Endothelial cell of umbilical vein (primary cell): ENCODE measurements around the gene USP7. TPM values are rescaled to one million over a fixed set of nuclear protein-coding genes. Genes with fewer than 3 reads are reported as not detected.

ENCODE experiments used
- BruUV-seq: library from RNA; stranded (reverse); fragments of 400-500 nt; replicated peaks from 2 replicates; lab custom pipeline; 2021; lab: Mats Ljungman, UMichigan
- CTCF ChIA-PET: fragments of 300-600, 350-600 bp; sonication (Branson Sonifier 250); formaldehyde crosslinking; loops from one replicate; lab custom pipeline; 2021; ENCODE audit warnings: antibody characterized with exemption, inconsistent platforms; lab: Charles Lee
- POLR2A ChIA-PET: fragments of 300-600, 350-600 bp; sonication (Branson Sonifier 250); formaldehyde crosslinking; loops from one replicate; lab custom pipeline; 2021; ENCODE audit warnings: antibody characterized with exemption, inconsistent platforms; lab: Charles Lee
- DNase-seq: peaks from one replicate; pipeline ENCODE4 v3.0.0-alpha.2; 2011; ENCODE audit warnings: low read depth, low spot score
- FAIRE-seq: peaks from 2 replicates; lab custom pipeline; 2011; peaks lifted over from hg19 to GRCh38; lab: Jason Lieb, UNC
- H2AFZ ChIP-seq: 2 replicates; pipeline ENCODE4 v1.6.0; 2012; ENCODE audit warnings: low read depth, low read length, control low read depth, inconsistent platforms
- H3K27ac ChIP-seq: 2 replicates; pipeline ENCODE4 v1.5.1; 2011; ENCODE audit warnings: low read depth, mild to moderate bottlenecking, control low read depth, low read length, moderate library complexity; ENCODE audit not compliant: insufficient read depth
- H3K27me3 ChIP-seq, 2 experiments: 2 replicates each; pipeline versions ENCODE4 v1.6.0 to v1.6.1; 2011; ENCODE audit warnings: low read length in 2 of 2, mixed read lengths in 1 of 2; ENCODE audit not compliant: control insufficient read depth in 2 of 2, insufficient read depth in 2 of 2
- H3K36me3 ChIP-seq, 2 experiments: 2 replicates in 1 of 2; 3 replicates in 1 of 2; pipeline ENCODE4 v1.5.1; 2011; ENCODE audit warnings: low read length in 2 of 2, mild to moderate bottlenecking in 1 of 2, moderate library complexity in 1 of 2; ENCODE audit not compliant: control insufficient read depth in 2 of 2, insufficient read depth in 2 of 2; ENCODE audit errors: extremely low read depth in 1 of 2
- H3K4me1 ChIP-seq: 3 replicates; pipeline ENCODE4 v1.5.1; 2011; ENCODE audit warnings: mild to moderate bottlenecking, low read length; ENCODE audit not compliant: control insufficient read depth, insufficient read depth; ENCODE audit errors: extremely low read depth
- H3K4me2 ChIP-seq: 2 replicates; pipeline ENCODE4 v1.6.1; 2011; ENCODE audit warnings: low read length, control low read depth, mixed read lengths; ENCODE audit not compliant: insufficient read depth
- H3K4me3 ChIP-seq, 3 experiments: fragments of 200-600 bp in 1 of 3; sonication (generic), shearing (Covaris generic) in 1 of 3; replicated peaks in 1 of 3; 2 replicates each; pipeline ENCODE4 v1.5.1; 2011 to 2016; ENCODE audit warnings: control low read depth in 3 of 3, low read length in 3 of 3, mild to moderate bottlenecking in 2 of 3, inconsistent platforms in 1 of 3, low read depth in 1 of 3, moderate library complexity in 1 of 3; ENCODE audit not compliant: insufficient read depth in 1 of 3
- H3K79me2 ChIP-seq: 2 replicates; pipeline ENCODE4 v1.6.0; 2012; ENCODE audit warnings: low read length, inconsistent platforms; ENCODE audit not compliant: control insufficient read depth, insufficient read depth
- H3K9ac ChIP-seq: replicated peaks from 2 replicates; pipeline ENCODE3; 2011; ENCODE audit warnings: low read length, control low read depth; ENCODE audit not compliant: insufficient read depth; ENCODE audit errors: extremely low read depth
- H3K9me1 ChIP-seq: replicated peaks from 3 replicates; pipeline ENCODE4 v1.6.0; 2011; ENCODE audit warnings: mild to moderate bottlenecking, low read length; ENCODE audit not compliant: control insufficient read depth, insufficient read depth; ENCODE audit errors: extremely low read depth
- H3K9me3 ChIP-seq: replicated peaks from 2 replicates; pipeline ENCODE4 v1.5.1; 2012; ENCODE audit warnings: low read length, inconsistent platforms; ENCODE audit not compliant: control insufficient read depth, insufficient read depth
- H4K20me1 ChIP-seq: replicated peaks from 2 replicates; pipeline ENCODE3; 2011; ENCODE audit warnings: mild to moderate bottlenecking, low read length; ENCODE audit not compliant: control insufficient read depth, insufficient read depth; ENCODE audit errors: extremely low read depth
- EZH2 ChIP-seq: IDR thresholded peaks from 2 replicates; pipeline ENCODE4 v1.6.1; 2012; ENCODE audit warnings: borderline replicate concordance, low read depth, mild to moderate bottlenecking, moderate library complexity, low read length, inconsistent platforms; ENCODE audit not compliant: severe bottlenecking
- FOS ChIP-seq: IDR thresholded peaks from 2 replicates; pipeline ENCODE4 v1.6.1; 2011; ENCODE audit warnings: mild to moderate bottlenecking, low read length, moderate library complexity, borderline replicate concordance; ENCODE audit not compliant: insufficient read depth
- GATA2 ChIP-seq: IDR thresholded peaks from 2 replicates; pipeline ENCODE4 v1.7.0; 2011; ENCODE audit warnings: low read depth, mild to moderate bottlenecking, moderate library complexity, mixed read lengths, low read length; ENCODE audit not compliant: insufficient read length, insufficient read depth
- JUN ChIP-seq: IDR thresholded peaks from 2 replicates; pipeline ENCODE4 v1.6.1; 2011; ENCODE audit warnings: borderline replicate concordance, low read depth; ENCODE audit not compliant: insufficient read length, insufficient read depth
- MYC ChIP-seq: IDR thresholded peaks from one replicate; pipeline ENCODE4 v1.6.1; 2011; ENCODE audit warnings: mild to moderate bottlenecking, low read depth, low read length
- POLR2A ChIP-seq: IDR thresholded peaks from 2 replicates; pipeline ENCODE4 v1.6.1; 2012; ENCODE audit warnings: low read depth, mild to moderate bottlenecking, control low read depth, low read length
- POLR2AphosphoS5 ChIP-seq: IDR thresholded peaks from 2 replicates; pipeline ENCODE4 v1.6.1; 2012; ENCODE audit warnings: low read depth, mild to moderate bottlenecking, control low read depth, low read length, moderate library complexity; ENCODE audit not compliant: insufficient read depth
- dilution Hi-C: fragments of 300-500 bp; cut with MboI; formaldehyde crosslinking; loops from one replicate; pipeline ENCODE4 v1.15.0; 2019; ENCODE audit warnings: low sequenced_read_pairs; ENCODE audit not compliant: extremely low pct_ligation_motif_present
- intact Hi-C: fragments of 100-400 bp; cut with micrococcal nuclease; formaldehyde crosslinking; loops from one replicate; pipeline ENCODE4 v1.10.0; 2022
- polyA plus RNA-seq, 4 experiments: library from polyadenylated mRNA; depleted of rRNA in 3 of 4; stranded (reverse) in 3 of 4; unstranded in 1 of 4; fragments of >200 nt; gene quantifications; 2 replicates each; pipeline versions ENCODE4 v1.2.1 to v1.2.3, GENCODE V29; 2011 to 2012; ENCODE audit warnings: missing spikeins in 1 of 4
- total RNA-seq: library from RNA; stranded (reverse); gene quantifications from 2 replicates; pipeline ENCODE4 v1.2.3, GENCODE V29; 2021
- TF ChIP-seq, protein P1 (sequence below): IDR thresholded peaks from 2 replicates; pipeline ENCODE4 v1.6.1; 2011; ENCODE audit not compliant: insufficient read depth, insufficient read length
- TF ChIP-seq, protein P2 (sequence below), 2 donors: IDR thresholded peaks; 1 replicate in 1 of 2; 2 replicates in 1 of 2; pipeline ENCODE4 v1.5.1; 2011; ENCODE audit warnings: low read length in 2 of 2, mild to moderate bottlenecking in 2 of 2, moderate library complexity in 2 of 2, control low read depth in 1 of 2, inconsistent platforms in 1 of 2, low read depth in 1 of 2; ENCODE audit not compliant: insufficient read depth in 1 of 2; ENCODE audit errors: extremely low read depth in 1 of 2

Gene USP7
- total and polyA plus RNA-seq, 2 donors (not counting 3 experiments of a cell fraction or from before 2014, with no cell fraction given): 17.7 to 130 TPM

DNA sequence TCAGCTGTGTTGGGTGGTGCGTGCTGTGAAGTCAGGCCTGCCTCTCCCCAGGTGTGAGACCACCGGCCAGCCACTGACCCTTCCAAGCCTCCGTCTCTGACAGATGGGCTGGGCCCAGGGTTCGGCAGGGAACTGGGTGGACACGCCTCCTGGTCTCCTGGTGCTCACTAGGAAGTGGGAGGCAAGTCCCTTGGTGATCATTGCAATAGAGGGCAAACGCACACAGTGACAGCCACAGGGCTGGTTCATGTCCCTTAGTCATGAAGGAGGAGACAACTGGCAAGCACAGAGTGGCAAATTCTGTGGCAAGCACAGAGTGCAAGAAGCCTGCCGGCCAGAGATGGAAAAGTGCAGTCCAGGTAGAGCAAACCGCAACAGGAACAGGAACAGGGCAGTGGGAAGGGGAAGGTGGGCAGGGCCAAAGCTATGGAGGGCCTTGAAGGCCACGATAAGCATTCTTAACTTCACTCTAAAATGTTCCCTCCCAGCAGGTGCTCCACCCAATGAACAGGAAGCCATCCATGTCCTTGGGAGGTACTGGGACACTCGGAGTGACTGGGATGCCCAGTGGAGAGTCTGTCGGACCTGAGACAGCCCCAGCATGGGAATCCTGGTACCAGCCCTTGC is 21.9 kb downstream of the USP7 start:
- CTCF ChIA-PET: no interaction called here

More for the DNA sequence above, 21.9 kb downstream of the USP7 start:
- H3K27me3 ChIP-seq: no peaks in the 10 kb centered on the region
- no peak overlapping the region for H2AFZ ChIP-seq
- no peaks in the 10 kb centered on the region for H3K4me1 ChIP-seq
- no peak overlapping the region for H3K4me2 ChIP-seq
- H3K4me3 ChIP-seq: no peak overlapping the region
- no peaks in the 10 kb centered on the region for H3K36me3 ChIP-seq
- peaks cover 17% of the 10 kb centered on the region for H4K20me1 ChIP-seq
- H3K9me1 ChIP-seq: no peaks in the 10 kb centered on the region
- POLR2A ChIA-PET: no interaction called here
- no TSS peak for BruUV-seq
- peaks cover 99% of the 10 kb centered on the region for H3K79me2 ChIP-seq
- intact Hi-C loops: no loop called here
- TF ChIP-seq MYC: no peak
- TF ChIP-seq, protein P1, sequence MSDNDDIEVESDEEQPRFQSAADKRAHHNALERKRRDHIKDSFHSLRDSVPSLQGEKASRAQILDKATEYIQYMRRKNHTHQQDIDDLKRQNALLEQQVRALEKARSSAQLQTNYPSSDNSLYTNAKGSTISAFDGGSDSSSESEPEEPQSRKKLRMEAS: no peak
- TF ChIP-seq POLR2AphosphoS5: no peak
- no peak for TF ChIP-seq FOS
- TF ChIP-seq JUN: no peak
- no peak for TF ChIP-seq EZH2
- TF ChIP-seq, protein P2, sequence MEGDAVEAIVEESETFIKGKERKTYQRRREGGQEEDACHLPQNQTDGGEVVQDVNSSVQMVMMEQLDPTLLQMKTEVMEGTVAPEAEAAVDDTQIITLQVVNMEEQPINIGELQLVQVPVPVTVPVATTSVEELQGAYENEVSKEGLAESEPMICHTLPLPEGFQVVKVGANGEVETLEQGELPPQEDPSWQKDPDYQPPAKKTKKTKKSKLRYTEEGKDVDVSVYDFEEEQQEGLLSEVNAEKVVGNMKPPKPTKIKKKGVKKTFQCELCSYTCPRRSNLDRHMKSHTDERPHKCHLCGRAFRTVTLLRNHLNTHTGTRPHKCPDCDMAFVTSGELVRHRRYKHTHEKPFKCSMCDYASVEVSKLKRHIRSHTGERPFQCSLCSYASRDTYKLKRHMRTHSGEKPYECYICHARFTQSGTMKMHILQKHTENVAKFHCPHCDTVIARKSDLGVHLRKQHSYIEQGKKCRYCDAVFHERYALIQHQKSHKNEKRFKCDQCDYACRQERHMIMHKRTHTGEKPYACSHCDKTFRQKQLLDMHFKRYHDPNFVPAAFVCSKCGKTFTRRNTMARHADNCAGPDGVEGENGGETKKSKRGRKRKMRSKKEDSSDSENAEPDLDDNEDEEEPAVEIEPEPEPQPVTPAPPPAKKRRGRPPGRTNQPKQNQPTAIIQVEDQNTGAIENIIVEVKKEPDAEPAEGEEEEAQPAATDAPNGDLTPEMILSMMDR (IDR thresholded peaks at IDR 0.05; ENCODE audit: extremely low read depth in 1 of 2, insufficient read depth in 1 of 2, low read depth in 1 of 2, low read length in 2 of 2): no peak
- no peak for TF ChIP-seq POLR2A
- TF ChIP-seq GATA2: no peak
- no peaks in the 10 kb centered on the region for H3K9me3 ChIP-seq
- dilution Hi-C loops: no loop called here
- H3K27ac ChIP-seq: no peak overlapping the region
- DNase-seq (no peak), FAIRE-seq (no peak)
- no peak overlapping the region for H3K9ac ChIP-seq
